GM10248 (cell line): ENCODE measurements around the gene TTC21A.
"Not testable (repeated sequence)": the region's sequence is repeated elsewhere in the genome, so short reads cannot be mapped to it uniquely, and the experiment has no call there.

Experiments used
- CTCF ChIA-PET: fragments of 300-600 bp; sonication (Branson Sonifier 250); formaldehyde crosslinking; extraction: SDS; loops from one replicate; lab custom pipeline; 2021; ENCODE audit warnings: antibody characterized with exemption; lab: Yijun Ruan, JAX
- POLR2A ChIA-PET: fragments of 350-650 bp; sonication (Branson Sonifier 250); formaldehyde crosslinking; extraction: SDS; loops from one replicate; lab custom pipeline; 2020; ENCODE audit warnings: antibody characterized with exemption; lab: Yijun Ruan, JAX
- DNase-seq: peaks from one replicate; pipeline ENCODE4 v3.0.0; 2012; ENCODE audit errors: extremely low spot score
- CTCF ChIP-seq: IDR thresholded peaks from 2 replicates; pipeline ENCODE4 v1.5.1; 2012; ENCODE audit warnings: mild to moderate bottlenecking, low read depth; ENCODE audit errors: extremely low read depth, missing control alignments, control extremely low read depth

TTC21A gene

DNA sequence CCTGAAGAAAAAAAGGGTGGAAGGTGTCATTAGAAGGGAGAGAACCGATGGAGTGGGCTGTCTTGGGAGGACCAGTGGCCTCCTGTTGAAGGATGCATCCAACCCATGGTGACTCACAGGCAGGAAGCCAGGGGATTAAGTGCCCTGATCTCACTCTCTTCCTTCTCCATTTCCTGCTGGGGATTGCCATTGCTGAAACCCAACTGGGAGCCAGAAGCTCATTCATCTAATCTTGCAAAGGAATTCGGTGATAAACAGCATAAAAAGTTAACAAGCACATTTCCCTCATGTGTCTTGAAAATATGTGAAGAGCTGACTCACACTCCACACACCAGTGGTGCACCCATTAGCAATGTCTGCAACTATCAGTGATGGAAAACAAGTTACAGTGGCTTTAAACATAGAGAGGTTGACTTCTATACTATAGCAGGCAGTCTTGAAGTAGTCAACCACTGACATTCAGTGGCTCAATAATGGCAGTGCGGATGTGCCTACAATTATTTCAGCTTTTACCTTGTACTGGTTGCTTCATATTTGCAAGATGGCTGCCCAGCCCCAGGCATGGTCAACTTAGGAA, 58.7 kb downstream of the TTC21A start:
- no peak for DNase-seq
- ChIA-PET CTCF (interaction anchor here (1.0 to 2.3 kb wide), 7 partner anchors 8 to 125 kb away, joined by 3 to 6 read pairs (median 3); no protein-coding TSS in a partner anchor), POLR2A (no interaction called here)
- TF ChIP-seq CTCF, result no peak

DNA sequence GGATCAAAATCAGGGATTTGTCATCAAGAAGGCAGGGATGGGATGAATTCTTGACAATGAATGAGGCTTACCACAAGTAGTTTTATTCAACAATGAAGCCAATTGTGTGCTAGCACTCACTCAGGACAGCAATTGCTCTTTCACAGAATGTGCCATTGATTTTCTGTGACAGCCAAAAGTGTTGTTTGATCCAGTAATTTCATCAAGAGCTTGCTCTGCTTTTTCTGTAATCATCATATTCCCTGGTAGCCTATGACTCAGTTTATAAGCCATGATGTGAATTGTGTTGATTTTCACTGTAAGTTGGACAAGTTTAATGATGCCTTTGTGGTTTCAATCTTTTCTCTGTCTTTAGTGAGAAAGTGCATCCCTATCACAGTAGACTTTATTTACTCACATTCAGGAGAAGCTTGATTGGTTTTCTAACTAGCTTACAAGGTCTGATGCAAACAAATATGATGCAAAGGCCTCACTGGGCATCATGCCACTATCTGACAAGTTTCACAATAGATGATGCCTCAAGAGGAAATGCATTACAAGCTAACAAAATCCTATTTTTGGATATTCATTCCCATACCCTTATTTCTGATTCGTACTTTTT, 59.6 kb downstream of the TTC21A start:
- no peak for DNase-seq
- POLR2A ChIA-PET, result no interaction called here
- CTCF ChIA-PET, result interaction anchor here (1.1 to 2.3 kb wide), 7 partner anchors 9 to 125 kb away, joined by 3 to 6 read pairs (median 4); no protein-coding TSS in a partner anchor
- TF ChIP-seq CTCF, result no peak

GRCh38 chr3:39168156-39168780, 60.8 kb downstream of the TTC21A start:
- POLR2A ChIA-PET, result no interaction called here
- no peak for DNase-seq
- TF ChIP-seq CTCF, result no peak
- CTCF ChIA-PET, result interaction anchor here (1.3 to 2.6 kb wide), 11 partner anchors 9 to 123 kb away, joined by 3 to 13 read pairs (median 5); partner anchors contain the start of gene XIRP1

DNA sequence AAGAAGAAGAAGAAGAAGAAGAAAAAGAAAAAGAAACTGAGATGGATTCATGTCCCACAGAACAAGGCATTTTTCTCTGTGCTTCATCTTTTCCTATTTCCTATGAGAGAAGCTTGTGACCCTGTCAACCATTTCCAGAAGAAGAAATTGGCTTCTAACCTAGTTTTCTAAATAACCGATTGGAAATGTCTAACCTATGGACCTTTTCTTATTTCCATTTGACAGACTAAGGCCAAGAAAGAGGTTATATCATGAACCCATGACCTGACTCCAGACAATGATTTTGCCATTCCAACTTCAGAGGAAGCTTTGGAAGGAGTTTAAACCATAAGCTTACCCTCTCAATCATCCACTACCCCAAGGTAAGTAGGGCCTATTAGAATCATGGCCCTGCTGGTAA, 62.2 kb downstream of the TTC21A start:
- DNase-seq, result no peak
- POLR2A ChIA-PET, result no interaction called here
- CTCF ChIA-PET, result interaction anchor here (0.8 to 2.6 kb wide), 6 partner anchors 8 to 42 kb away, joined by 3 to 13 read pairs (median 5); partner anchors contain the start of gene XIRP1
- TF ChIP-seq CTCF, result no peak

DNA sequence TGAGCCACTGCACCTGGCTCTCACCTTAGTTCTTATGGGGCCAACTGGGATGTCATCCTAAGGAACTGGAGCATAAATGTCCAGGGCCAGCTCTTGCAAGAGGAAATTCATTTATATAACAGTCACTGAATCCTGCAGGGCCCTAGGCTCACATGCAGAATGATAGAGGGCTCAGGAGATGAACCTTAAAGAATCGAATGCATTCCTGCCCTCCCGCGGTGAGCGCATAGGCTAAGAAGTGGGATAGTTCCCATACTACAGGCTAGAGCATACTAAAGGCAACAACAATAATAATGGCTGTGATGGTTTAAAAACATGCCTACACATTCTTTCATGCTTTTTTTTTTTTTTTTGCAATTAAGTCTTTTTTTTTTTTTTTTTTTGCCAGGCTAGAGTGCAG, 63.0 kb downstream of the TTC21A start:
- DNase-seq, result no peak
- POLR2A ChIA-PET, result no interaction called here
- TF ChIP-seq CTCF, result no peak
- CTCF ChIA-PET, result interaction anchor here (0.8 to 1.6 kb wide), 2 partner anchors 19 to 43 kb away, joined by 3 to 4 read pairs; no protein-coding TSS in a partner anchor

DNA sequence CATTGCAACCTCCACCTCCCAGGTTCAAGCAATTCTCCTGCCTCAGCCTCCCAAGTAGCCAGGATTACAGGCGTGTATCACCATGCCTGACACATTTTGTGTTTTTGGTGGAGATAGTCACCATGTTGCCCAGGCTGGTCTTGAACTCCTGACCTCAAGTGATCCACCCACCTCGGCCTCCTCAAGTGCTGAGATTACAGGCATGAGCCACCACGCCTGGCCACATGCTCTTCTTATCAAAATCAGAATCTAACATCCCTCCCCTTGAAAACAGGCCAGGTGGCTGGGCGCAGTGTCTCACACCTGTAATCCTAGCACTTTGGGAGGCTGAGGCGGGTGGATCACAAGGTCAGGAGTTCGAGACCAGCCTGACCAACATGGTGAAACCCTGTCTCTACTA, 63.4 kb downstream of the TTC21A start:
- DNase-seq, POLR2A ChIA-PET: not testable (repeated sequence)
- CTCF ChIA-PET, result interaction anchor here (2.4 to 3.2 kb wide), 4 partner anchors 8 to 121 kb away, joined by 11 to 16 read pairs (median 13); no protein-coding TSS in a partner anchor
